HepG2 (cell line): ENCODE measurements around the gene EHD4. TPM values are rescaled to one million over a fixed set of nuclear protein-coding genes. Genes with fewer than 3 reads are reported as not detected.

Experiments used
- ATAC-seq: fragments of 200-7000 bp; cut with Tn5 transposase; 3 replicates; pipeline ENCODE4 v1.9.1; 2020; ENCODE audit warnings: mild to moderate bottlenecking, moderate library complexity
- BruUV-seq: library from RNA; stranded (reverse); fragments of 400-500 nt; replicated peaks from 2 replicates; lab custom pipeline; 2021; lab: Mats Ljungman, UMichigan
- CTCF ChIA-PET: fragments of 300-600 bp; formaldehyde crosslinking; extraction: SDS; loops from one replicate; lab custom pipeline; 2021; ENCODE audit warnings: low total read pairs, inconsistent platforms, low intra/inter-chr PET ratio; lab: Yijun Ruan, JAX
- POLR2A ChIA-PET: fragments of 350-600 bp; sonication (Branson Sonifier 250); formaldehyde crosslinking; loops from one replicate; lab custom pipeline; 2020; ENCODE audit warnings: antibody characterized with exemption, inconsistent platforms; lab: Yijun Ruan, JAX
- DNase-seq: peaks from one replicate; pipeline ENCODE4 v3.0.0-alpha.2; 2015; ENCODE audit warnings: low spot score
- FAIRE-seq: peaks from 3 replicates; lab custom pipeline; 2011; peaks lifted over from hg19 to GRCh38; lab: Jason Lieb, UNC
- H2AFZ ChIP-seq: one replicate; pipeline ENCODE4 v1.6.1; 2011; ENCODE audit warnings: low read length, inconsistent platforms
- H3K27ac ChIP-seq: fragments of 300-600 bp; 3 replicates; pipeline ENCODE4 v1.8.0; 2011; ENCODE audit warnings: mixed run types, mild to moderate bottlenecking, mixed read lengths, low read length, inconsistent platforms; ENCODE audit not compliant: insufficient read depth; ENCODE audit errors: extremely low read length
- H3K27me3 ChIP-seq, 2 experiments: fragments of 200-600 bp in 1 of 2; 2 replicates in 1 of 2; 3 replicates in 1 of 2; pipeline versions ENCODE4 v1.6.0 to v1.8.0; 2011; ENCODE audit warnings: low read length in 2 of 2, mild to moderate bottlenecking in 2 of 2, moderate library complexity in 2 of 2, inconsistent platforms in 1 of 2; ENCODE audit not compliant: insufficient read depth in 2 of 2, control insufficient read depth in 1 of 2
- H3K36me3 ChIP-seq, 2 experiments: fragments of 200-600 bp in 1 of 2; replicated peaks in 1 of 2; 2 replicates in 1 of 2; 3 replicates in 1 of 2; pipeline versions ENCODE4 v1.5.1 to v1.8.0; 2011; ENCODE audit warnings: low read length in 2 of 2, inconsistent platforms in 1 of 2; ENCODE audit not compliant: insufficient read depth in 2 of 2, control insufficient read depth in 1 of 2
- H3K4me1 ChIP-seq: 2 replicates; pipeline ENCODE4 v1.5.1; 2012; ENCODE audit warnings: low read length, inconsistent platforms; ENCODE audit not compliant: insufficient read depth
- H3K4me2 ChIP-seq: 2 replicates; pipeline ENCODE4 v1.6.0; 2011; ENCODE audit warnings: low read depth, low read length, inconsistent platforms
- H3K4me3 ChIP-seq, 3 experiments: fragments of 200-600 bp in 1 of 3; sonication (generic), shearing (Covaris generic) in 1 of 3; replicated peaks in 1 of 3; 2 replicates each; pipeline ENCODE4 v1.5.1; 2011 to 2016; ENCODE audit warnings: low read length in 3 of 3, inconsistent platforms in 2 of 3, low read depth in 2 of 3, mild to moderate bottlenecking in 2 of 3, control low read depth in 1 of 3, mixed read lengths in 1 of 3; ENCODE audit not compliant: insufficient read depth in 1 of 3
- H3K79me2 ChIP-seq: one replicate; pipeline ENCODE4 v1.6.1; 2011; ENCODE audit warnings: low read length, inconsistent platforms; ENCODE audit not compliant: insufficient read depth
- H3K9ac ChIP-seq: 2 replicates; pipeline ENCODE4 v1.6.0; 2011; ENCODE audit warnings: mild to moderate bottlenecking, low read depth, low read length, inconsistent platforms; ENCODE audit not compliant: insufficient read depth
- H3K9me3 ChIP-seq: 2 replicates; pipeline ENCODE4 v1.5.1; 2012; ENCODE audit warnings: mild to moderate bottlenecking, low read length
- H4K20me1 ChIP-seq: 2 replicates; pipeline ENCODE4 v1.6.0; 2011; ENCODE audit warnings: inconsistent platforms, mild to moderate bottlenecking, low read length, moderate library complexity; ENCODE audit not compliant: insufficient read depth
- CCAR2 ChIP-seq: fragments of 200-400 bp; formaldehyde crosslinking; optimal IDR thresholded peaks from 2 replicates; pipeline ENCODE3; 2018; ENCODE audit warnings: low read depth, mild to moderate bottlenecking, low read length, moderate library complexity
- EP300 ChIP-seq, 3 experiments: sonication (generic) in 1 of 3; formaldehyde crosslinking in 1 of 3; IDR thresholded peaks; 2 replicates each; pipeline versions ENCODE4 v1.5.1 to v1.6.1; 2011 to 2020; ENCODE audit warnings: low read depth in 2 of 3, low read length in 2 of 3, borderline replicate concordance in 1 of 3, improper control_type of control experiment in 1 of 3, mild to moderate bottlenecking in 1 of 3, missing genetic modification reagents in 1 of 3, moderate library complexity in 1 of 3
- HDAC6 ChIP-seq: fragments of 200-600 bp; sonication (generic); IDR thresholded peaks from 2 replicates; pipeline ENCODE4 v1.7.0; 2017; ENCODE audit warnings: mild to moderate bottlenecking, antibody characterized with exemption, low read length, low read depth
- HNF4A ChIP-seq: sonication (generic); formaldehyde crosslinking; IDR thresholded peaks from 2 replicates; pipeline ENCODE4 v1.4.0; 2020; ENCODE audit warnings: missing genetic modification reagents
- NBN ChIP-seq: fragments of 450-650 bp; conservative IDR thresholded peaks from 2 replicates; pipeline ENCODE4 v1.6.1; 2017
- SPEN ChIP-seq: sonication (generic); formaldehyde crosslinking; IDR thresholded peaks from 2 replicates; pipeline ENCODE4 v1.5.1; 2020; ENCODE audit warnings: low read depth, mild to moderate bottlenecking, missing genetic modification reagents
- ZBTB3 ChIP-seq: sonication (generic); formaldehyde crosslinking; IDR thresholded peaks from 2 replicates; pipeline ENCODE4 v1.4.0; 2020; ENCODE audit warnings: low read depth, mild to moderate bottlenecking, moderate library complexity, missing genetic modification reagents, borderline replicate concordance
- WGBS: methylation state at CpG from one replicate; pipeline ENCODE4 v1.1.6; 2017; ENCODE audit warnings: low lambda C conversion rate; 5-methylcytosine and 5-hydroxymethylcytosine counted together
- in situ Hi-C: cut with HindIII; loops from 2 replicates; pipeline ENCODE4 v1.10.0; 2017; ENCODE audit warnings: low pct_unique_long_range_greater_than_20kb; ENCODE audit not compliant: extremely low pct_ligation_motif_present
- intact Hi-C: fragments of 100-400 bp; cut with micrococcal nuclease; formaldehyde crosslinking; loops from one replicate; pipeline ENCODE4 v1.10.0; 2022; ENCODE audit not compliant: unreplicated experiment
- polyA plus RNA-seq, 8 experiments: library from polyadenylated mRNA; depleted of rRNA in 3 of 8; stranded (reverse) in 7 of 8; unstranded in 1 of 8; fragments of >200 nt; fragmentation: Illumina TruSeq in 4 of 8; extraction: Trizol in 4 of 8; gene quantifications; 2 replicates each; pipeline versions ENCODE4 v1.2.1 to v1.2.3, GENCODE V29; 2011 to 2016; ENCODE audit warnings: low read depth in 4 of 8, missing spikeins in 1 of 8, mixed read lengths in 1 of 8; ENCODE audit not compliant: insufficient read depth in 1 of 8
- total RNA-seq, 5 experiments: library from RNA; depleted of rRNA; stranded (reverse); fragments of >200 nt; fragmentation: Illumina TruSeq; extraction: Trizol; gene quantifications; 2 replicates each; pipeline ENCODE4 v1.2.3, GENCODE V29; 2016; ENCODE audit warnings: low read depth in 1 of 5
- TF ChIP-seq, protein P1 (sequence below): sonication (generic); formaldehyde crosslinking; conservative IDR thresholded peaks from 2 replicates; pipeline ENCODE4 v1.4.0; 2020; ENCODE audit warnings: missing genetic modification reagents

The EHD4 gene
- total and polyA plus RNA-seq, 2 of the 13 experiments (the other 11 are each of a cell fraction or from before 2014, with no cell fraction given), result 3.1 to 4.8 TPM

DNA sequence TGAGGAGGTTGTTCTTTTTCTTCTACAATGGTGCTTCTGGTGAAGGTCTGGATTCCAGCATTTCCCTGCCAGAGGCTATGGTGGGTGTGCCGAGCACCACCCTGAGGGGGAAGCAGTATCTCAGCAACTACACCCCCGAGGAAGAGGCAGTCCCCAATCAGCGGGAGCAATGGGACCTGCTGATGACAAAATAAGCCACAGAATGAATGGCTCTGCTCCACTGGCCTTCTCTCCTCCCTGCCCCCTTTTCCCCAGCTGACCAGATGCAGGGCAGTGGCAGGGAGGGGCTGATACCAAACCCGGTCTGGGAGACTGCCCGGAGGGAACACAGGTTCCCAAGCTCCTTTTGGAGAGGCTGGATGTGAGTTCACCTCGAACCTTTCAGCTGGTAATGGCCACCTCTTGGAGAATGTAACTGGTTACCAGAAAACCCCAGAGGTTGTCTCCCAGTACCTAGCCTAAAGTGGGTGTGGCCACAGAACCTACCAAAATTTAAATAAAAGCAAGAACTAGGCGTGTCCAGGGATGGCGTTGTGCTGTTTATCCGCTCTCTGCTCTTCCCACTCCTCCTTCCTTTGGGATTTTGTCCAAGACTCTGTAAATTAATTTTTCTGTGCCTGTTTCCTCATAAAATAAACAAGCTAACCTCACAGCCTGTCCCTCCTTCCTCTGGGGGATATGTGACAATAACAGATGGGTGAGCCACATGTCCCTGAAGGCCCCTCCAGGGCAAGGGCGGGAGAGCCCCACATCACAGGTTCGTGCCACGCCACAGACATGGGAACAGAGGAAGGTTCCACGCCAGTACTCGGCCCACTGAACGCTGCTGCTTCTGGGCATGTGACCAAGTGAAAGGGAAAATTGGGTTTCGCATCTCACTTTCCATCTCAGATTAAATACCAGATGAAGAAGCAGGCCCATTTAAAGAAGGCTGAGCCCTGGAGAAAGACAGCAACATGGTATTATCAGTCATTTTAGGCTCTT lies 43.4 kb downstream of the EHD4 start:
- intact Hi-C loops, result loop anchor here (5.0 kb wide), 1 partner anchor 43 kb away; the partner anchor contains the start of gene EHD4
- FAIRE-seq, result no peak
- H3K36me3 ChIP-seq, result no peaks in the 10 kb centered on the region
- no peaks in the 10 kb centered on the region for H3K79me2 ChIP-seq
- peaks cover 8% of the 10 kb centered on the region; the same call in 1 of the 2 replicates for H4K20me1 ChIP-seq
- H2AFZ ChIP-seq, result no peak overlapping the region
- H3K27ac ChIP-seq, result no peak overlapping the region
- ChIA-PET POLR2A (interaction anchor here (1.3 kb wide), 1 partner anchor 44 kb away, joined by 5 read pairs; the partner anchor contains the start of gene EHD4), CTCF (no interaction called here)
- H3K9me3 ChIP-seq, result no peaks in the 10 kb centered on the region
- ATAC-seq, result no peak
- WGBS, result 89% methylated on average over 16 of the region's 16 CpGs
- H3K4me1 ChIP-seq, result peaks cover 47% of the 10 kb centered on the region
- H3K4me3 ChIP-seq, result no peak overlapping the region
- in situ Hi-C loops, result no loop called here
- no peak for DNase-seq
- no peaks in the 10 kb centered on the region for H3K27me3 ChIP-seq
- BruUV-seq, result no TSS peak
- TF ChIP-seq, protein P1, sequence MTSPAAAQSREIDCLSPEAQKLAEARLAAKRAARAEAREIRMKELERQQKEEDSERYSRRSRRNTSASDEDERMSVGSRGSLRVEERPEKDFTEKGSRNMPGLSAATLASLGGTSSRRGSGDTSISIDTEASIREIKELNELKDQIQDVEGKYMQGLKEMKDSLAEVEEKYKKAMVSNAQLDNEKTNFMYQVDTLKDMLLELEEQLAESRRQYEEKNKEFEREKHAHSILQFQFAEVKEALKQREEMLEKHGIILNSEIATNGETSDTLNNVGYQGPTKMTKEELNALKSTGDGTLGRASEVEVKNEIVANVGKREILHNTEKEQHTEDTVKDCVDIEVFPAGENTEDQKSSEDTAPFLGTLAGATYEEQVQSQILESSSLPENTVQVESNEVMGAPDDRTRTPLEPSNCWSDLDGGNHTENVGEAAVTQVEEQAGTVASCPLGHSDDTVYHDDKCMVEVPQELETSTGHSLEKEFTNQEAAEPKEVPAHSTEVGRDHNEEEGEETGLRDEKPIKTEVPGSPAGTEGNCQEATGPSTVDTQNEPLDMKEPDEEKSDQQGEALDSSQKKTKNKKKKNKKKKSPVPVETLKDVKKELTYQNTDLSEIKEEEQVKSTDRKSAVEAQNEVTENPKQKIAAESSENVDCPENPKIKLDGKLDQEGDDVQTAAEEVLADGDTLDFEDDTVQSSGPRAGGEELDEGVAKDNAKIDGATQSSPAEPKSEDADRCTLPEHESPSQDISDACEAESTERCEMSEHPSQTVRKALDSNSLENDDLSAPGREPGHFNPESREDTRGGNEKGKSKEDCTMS (CRISPR knock-in tag), result no peak
- TF ChIP-seq SPEN (CRISPR knock-in tag) (no peak), EP300 (IDR thresholded peaks at IDR 0.05; ENCODE audit: low read depth in 2 of 2, low read length in 2 of 2) (no peak), EP300 (CRISPR knock-in tag; IDR thresholded peaks at IDR 0.05; ENCODE audit: borderline replicate concordance) (no peak), NBN (no peak), HDAC6 (no peak), CCAR2 (no peak), HNF4A (CRISPR knock-in tag) (no peak), ZBTB3 (CRISPR knock-in tag) (no peak)
- no peak overlapping the region for H3K4me2 ChIP-seq
- H3K9ac ChIP-seq, result no peak overlapping the region
